Stimulated activated CD4-positive, alpha-beta T cell treated with anti-CD3 and anti-CD28 coated beads, Interleukin-1b, Interleukin-23, amount 100 ng/mL, for 48 hours (primary cell): ENCODE measurements around the gene RNF31.

Source experiments
- DNase-seq: peaks from one replicate; pipeline ENCODE4 v3.0.0-alpha.2; 2020

The RNF31 gene

GRCh38 chr14:24204163-24205146 is 57.2 kb downstream of the RNF31 start:
- DNase-seq = no peak

GRCh38 chr14:24206260-24207103 is 59.2 kb downstream of the RNF31 start:
- DNase-seq = no peak

- no peak for DNase-seq
Measured at GRCh38 chr14:24207104-24207551, 59.8 kb downstream of the RNF31 start.

- no peak for DNase-seq
Measured at GRCh38 chr14:24207625-24208024, 60.3 kb downstream of the RNF31 start.
